ENCODE measurements around the gene TK2. TPM values are rescaled to one million over a fixed set of nuclear protein-coding genes. Genes with fewer than 3 reads are reported as not detected.
A peak's percentile ranks its signal among the peaks of the same experiment; 100 is the strongest.

The TK2 gene
- total and polyA plus RNA-seq, 8 donors, result 31.4 to 41.2 (median 34.8) TPM

DNA sequence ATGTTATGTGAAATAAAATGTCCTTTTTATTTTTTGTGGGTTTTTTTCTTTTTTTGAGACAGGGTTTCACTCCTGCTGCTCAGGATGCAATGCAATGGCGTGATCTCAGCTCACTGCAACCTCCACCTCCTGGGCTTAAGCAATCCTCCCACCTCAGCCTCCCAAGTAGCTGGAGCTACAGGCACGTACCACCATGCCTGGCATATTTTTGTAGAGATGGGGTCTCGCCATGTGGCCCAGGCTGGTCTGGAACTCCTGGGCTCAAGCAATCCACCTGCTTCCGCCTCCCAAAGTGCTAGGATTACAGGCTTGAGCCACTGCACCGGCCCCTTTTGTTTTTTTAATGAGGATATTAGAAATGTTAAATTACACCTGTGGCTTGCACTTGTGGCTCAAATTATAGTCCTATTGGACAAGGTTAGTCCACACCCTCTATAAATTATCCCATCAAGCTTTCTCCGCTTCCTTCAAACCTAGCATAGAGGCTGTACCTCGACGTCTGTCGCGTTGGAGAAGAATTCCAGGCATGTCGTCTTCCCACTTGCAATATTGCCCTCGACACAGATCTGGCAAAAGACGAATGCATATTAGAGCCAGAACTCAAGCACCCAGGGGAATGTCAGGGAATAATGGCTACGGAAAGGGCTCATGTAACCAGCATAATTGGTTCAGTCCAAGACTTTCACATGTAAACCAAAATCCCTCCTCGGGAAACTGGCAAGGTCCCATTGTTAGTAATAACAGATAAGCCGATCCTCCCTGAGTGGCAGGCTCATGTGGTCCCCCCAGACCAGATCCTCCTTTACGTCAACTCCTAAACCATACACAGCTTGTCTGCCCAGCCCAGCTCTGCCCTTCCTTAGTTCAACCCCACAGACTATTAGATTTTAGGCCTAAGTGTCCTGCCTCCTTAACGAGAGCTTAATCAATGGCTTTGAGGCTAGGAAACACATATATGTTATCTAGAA, 8.2 kb downstream of the TK2 start:
- ATAC-seq (no peak), DNase-seq (no peak)
- no peaks in the 10 kb centered on the region for H3K9me3 ChIP-seq
- H3K27me3 ChIP-seq, result no peaks in the 10 kb centered on the region
- H3K4me1 ChIP-seq, result peaks cover 0 to 21% of the 10 kb centered on the region in 2 donors
- no peak overlapping the region for H3K4me3 ChIP-seq
- H3K36me3 ChIP-seq, result peaks cover 0 to 21% of the 10 kb centered on the region in 2 donors
- H3K27ac ChIP-seq, result no peak overlapping the region
- intact Hi-C loops (cut with DNase I), result no loop called here
- TF ChIP-seq, protein P1, sequence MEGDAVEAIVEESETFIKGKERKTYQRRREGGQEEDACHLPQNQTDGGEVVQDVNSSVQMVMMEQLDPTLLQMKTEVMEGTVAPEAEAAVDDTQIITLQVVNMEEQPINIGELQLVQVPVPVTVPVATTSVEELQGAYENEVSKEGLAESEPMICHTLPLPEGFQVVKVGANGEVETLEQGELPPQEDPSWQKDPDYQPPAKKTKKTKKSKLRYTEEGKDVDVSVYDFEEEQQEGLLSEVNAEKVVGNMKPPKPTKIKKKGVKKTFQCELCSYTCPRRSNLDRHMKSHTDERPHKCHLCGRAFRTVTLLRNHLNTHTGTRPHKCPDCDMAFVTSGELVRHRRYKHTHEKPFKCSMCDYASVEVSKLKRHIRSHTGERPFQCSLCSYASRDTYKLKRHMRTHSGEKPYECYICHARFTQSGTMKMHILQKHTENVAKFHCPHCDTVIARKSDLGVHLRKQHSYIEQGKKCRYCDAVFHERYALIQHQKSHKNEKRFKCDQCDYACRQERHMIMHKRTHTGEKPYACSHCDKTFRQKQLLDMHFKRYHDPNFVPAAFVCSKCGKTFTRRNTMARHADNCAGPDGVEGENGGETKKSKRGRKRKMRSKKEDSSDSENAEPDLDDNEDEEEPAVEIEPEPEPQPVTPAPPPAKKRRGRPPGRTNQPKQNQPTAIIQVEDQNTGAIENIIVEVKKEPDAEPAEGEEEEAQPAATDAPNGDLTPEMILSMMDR (IDR thresholded peaks at IDR 0.05), result no peak

DNA sequence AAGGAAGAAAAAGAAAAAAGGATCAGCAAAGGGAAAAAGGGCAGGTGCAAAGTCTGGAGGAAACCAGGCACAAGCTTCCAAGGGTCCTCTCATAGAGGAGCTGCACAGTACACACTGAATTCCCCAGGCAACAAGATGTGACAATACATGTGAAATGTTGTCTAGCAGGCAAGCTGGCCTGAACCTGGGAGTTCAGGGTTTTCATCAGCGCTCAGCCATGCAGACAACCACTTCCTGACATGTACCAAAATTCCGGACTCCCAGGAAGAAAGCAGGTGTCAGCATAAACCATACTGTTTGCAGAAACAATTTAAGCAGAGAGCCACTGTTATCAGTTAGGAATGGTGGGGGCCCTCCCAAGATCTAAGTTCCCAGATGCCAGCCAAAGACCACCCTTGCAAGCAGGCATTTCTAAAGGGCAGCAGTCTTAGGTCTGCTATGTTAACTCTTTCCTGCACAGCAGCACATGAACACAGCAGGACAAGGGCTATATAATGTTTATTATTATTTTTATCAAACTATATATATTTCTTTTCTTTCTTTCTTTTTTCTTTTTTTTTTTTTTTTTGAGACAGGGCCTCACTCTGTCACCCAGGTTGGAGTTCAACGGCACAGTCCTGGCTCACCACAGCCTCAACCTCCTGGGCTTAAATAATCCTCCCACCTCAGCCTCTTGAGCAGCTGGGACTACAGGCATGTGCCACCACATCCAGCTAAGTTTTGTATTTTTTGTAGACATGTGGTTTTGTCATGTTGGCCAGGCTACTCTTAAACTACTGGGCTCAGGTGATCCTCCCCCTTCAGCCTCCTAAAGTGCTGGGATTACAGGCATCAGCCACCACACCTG, 10.1 kb downstream of the TK2 start:
- no peaks in the 10 kb centered on the region for H3K27me3 ChIP-seq
- peaks cover 0 to 21% of the 10 kb centered on the region in 2 donors for H3K4me1 ChIP-seq
- no peak overlapping the region for H3K4me3 ChIP-seq
- peak overlapping the region in 1 of 2 donors; percentile 41 for H3K27ac ChIP-seq
- TF ChIP-seq, protein P1 (IDR thresholded peaks at IDR 0.05), result no peak
- ATAC-seq, result no peak
- peaks cover 0 to 38% of the 10 kb centered on the region in 2 donors for H3K36me3 ChIP-seq
- no peak for DNase-seq
- intact Hi-C loops (cut with DNase I), result no loop called here
- no peaks in the 10 kb centered on the region for H3K9me3 ChIP-seq

DNA sequence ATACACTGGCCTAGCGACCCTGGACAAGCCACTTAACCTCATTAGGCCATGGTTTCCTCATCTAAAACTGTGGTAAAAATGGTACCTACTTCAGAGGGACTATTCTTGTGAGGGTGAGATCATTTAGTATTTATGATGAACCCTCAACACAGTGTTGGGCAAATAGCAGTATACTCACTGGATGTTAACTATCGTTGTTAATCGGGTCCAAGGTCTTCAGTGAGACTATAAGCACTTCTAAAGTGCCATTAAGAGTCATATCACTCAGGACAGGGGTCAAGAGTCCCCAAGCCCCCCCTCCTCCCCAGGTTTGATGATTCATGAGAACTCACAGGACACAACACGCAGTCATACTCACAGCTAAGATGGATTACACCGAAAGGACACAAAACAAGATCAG, 11.0 kb downstream of the TK2 start:
- H3K4me1 ChIP-seq, result peaks cover 0 to 16% of the 10 kb centered on the region in 2 donors
- peaks cover 0 to 48% of the 10 kb centered on the region in 2 donors for H3K36me3 ChIP-seq
- intact Hi-C loops (cut with DNase I), result no loop called here
- DNase-seq (no peak), ATAC-seq (no peak)
- no peaks in the 10 kb centered on the region for H3K27me3 ChIP-seq
- H3K9me3 ChIP-seq, result no peaks in the 10 kb centered on the region
- TF ChIP-seq, protein P1 (IDR thresholded peaks at IDR 0.05), result no peak
- H3K4me3 ChIP-seq, result no peak overlapping the region
- H3K27ac ChIP-seq, result no peak overlapping the region

DNA sequence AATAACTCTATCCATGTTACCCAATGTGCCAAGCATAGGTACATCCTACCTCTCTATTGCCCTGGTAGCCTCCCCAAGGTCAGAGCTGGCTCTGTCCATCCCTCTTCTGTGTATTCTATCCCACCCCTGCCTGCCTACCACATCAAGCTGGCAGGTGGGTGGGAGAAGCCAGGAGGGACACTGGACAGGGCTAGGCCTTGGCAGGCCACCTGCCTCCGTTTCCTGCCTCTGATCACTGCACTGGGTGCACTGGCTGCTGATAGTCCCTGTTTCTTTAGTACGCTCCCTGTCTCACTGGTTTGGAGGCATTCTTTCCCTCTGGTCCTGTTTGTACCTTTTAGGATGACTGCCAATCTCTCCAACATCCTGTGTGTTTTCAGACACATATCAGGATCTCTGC, 12.7 kb downstream of the TK2 start:
- Histone ChIP-seq H3K27me3 (no peaks in the 10 kb centered on the region), H3K9me3 (no peaks in the 10 kb centered on the region), H3K36me3 (peaks cover 0 to 57% of the 10 kb centered on the region in 2 donors), H3K4me1 (peaks cover 0 to 12% of the 10 kb centered on the region in 2 donors), H3K27ac (no peak overlapping the region), H3K4me3 (no peak overlapping the region)
- ATAC-seq, result no peak
- no peak for DNase-seq
- intact Hi-C loops (cut with DNase I), result no loop called here
- TF ChIP-seq, protein P1 (IDR thresholded peaks at IDR 0.05), result no peak

DNA sequence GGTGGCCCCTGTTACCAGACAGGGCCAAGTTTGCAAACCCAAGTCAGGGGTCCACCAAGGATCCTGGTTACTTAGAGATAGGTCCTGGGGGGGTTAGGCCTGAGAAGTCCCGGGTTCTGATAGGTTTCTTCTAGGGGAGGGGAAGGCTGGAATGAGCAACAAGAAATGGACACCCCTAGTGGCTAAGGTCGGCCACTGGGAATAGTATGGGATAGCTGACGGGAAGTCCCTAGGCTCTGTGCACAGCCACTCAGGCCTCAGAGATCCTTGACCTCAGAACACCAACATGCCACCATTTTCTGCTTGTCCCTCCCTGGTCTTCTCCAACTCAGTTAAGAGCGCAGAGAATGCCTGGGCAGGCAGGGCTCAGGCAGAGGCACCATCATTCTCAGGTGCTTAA, 13.4 kb downstream of the TK2 start:
- TF ChIP-seq, protein P1 (IDR thresholded peaks at IDR 0.05), result no peak
- Histone ChIP-seq H3K4me3 (no peak overlapping the region), H3K36me3 (peaks cover 0 to 57% of the 10 kb centered on the region in 2 donors), H3K4me1 (peaks cover 0 to 12% of the 10 kb centered on the region in 2 donors), H3K9me3 (no peaks in the 10 kb centered on the region), H3K27ac (no peak overlapping the region), H3K27me3 (no peaks in the 10 kb centered on the region)
- no peak for ATAC-seq
- intact Hi-C loops (cut with DNase I), result no loop called here
- DNase-seq, result no peak

All from left lung (tissue), 10 donors.